CD14-positive monocyte (primary cell): ENCODE results near the gene CENPP. TPM values are rescaled to one million over a fixed set of nuclear protein-coding genes. Genes with fewer than 3 reads are reported as not detected.
A peak's percentile ranks its signal among the peaks of the same experiment; 100 is the strongest.

Experiments
- DNase-seq, 3 donors: peaks; one replicate each; pipeline ENCODE4 v3.0.0-alpha.2; 2011 to 2022
- H2AFZ ChIP-seq: 2 replicates; pipeline ENCODE4 v1.6.0; 2012; ENCODE audit warnings: mild to moderate bottlenecking, low read depth, low read length, inconsistent platforms; ENCODE audit not compliant: insufficient read depth, poor library complexity, severe bottlenecking
- H3K27ac ChIP-seq, 2 donors: 1 replicate in 1 of 2; 2 replicates in 1 of 2; pipeline ENCODE4 v1.5.1; 2012 to 2013; ENCODE audit warnings: low read length in 2 of 2, control low read depth in 1 of 2, inconsistent platforms in 1 of 2, low read depth in 1 of 2, mild to moderate bottlenecking in 1 of 2
- H3K27me3 ChIP-seq, 2 donors: one replicate each; pipeline versions ENCODE4 v1.6.0 to v1.6.1; 2011 to 2013; ENCODE audit warnings: low read length in 2 of 2; ENCODE audit not compliant: control insufficient read depth in 2 of 2, insufficient read depth in 2 of 2
- H3K36me3 ChIP-seq, 2 donors: replicated peaks in 1 of 2; 1 replicate in 1 of 2; 2 replicates in 1 of 2; pipeline versions ENCODE4 v1.5.1 to v1.6.1; 2012 to 2013; ENCODE audit warnings: low read length in 2 of 2, control low read depth in 1 of 2, inconsistent platforms in 1 of 2, mild to moderate bottlenecking in 1 of 2; ENCODE audit not compliant: insufficient read depth in 2 of 2, control insufficient read depth in 1 of 2
- H3K4me1 ChIP-seq, 2 donors: 1 replicate in 1 of 2; 2 replicates in 1 of 2; pipeline versions ENCODE4 v1.5.1 to v1.6.1; 2012 to 2013; ENCODE audit warnings: low read length in 2 of 2, control low read depth in 1 of 2, inconsistent platforms in 1 of 2, mild to moderate bottlenecking in 1 of 2, moderate library complexity in 1 of 2; ENCODE audit not compliant: insufficient read depth in 2 of 2, control insufficient read depth in 1 of 2
- H3K4me2 ChIP-seq: replicated peaks from 2 replicates; pipeline ENCODE3; 2012; ENCODE audit warnings: low read length, moderate library complexity, mild to moderate bottlenecking; ENCODE audit not compliant: poor library complexity, severe bottlenecking; ENCODE audit errors: extremely low read depth
- H3K4me3 ChIP-seq, 3 experiments: fragments of 200-600 bp in 1 of 3; sonication (generic) in 1 of 3; replicated peaks in 1 of 3; 1 replicate in 2 of 3; 2 replicates in 1 of 3; pipeline ENCODE4 v1.5.1; 2011 to 2013; ENCODE audit warnings: low read length in 3 of 3, mild to moderate bottlenecking in 3 of 3, control low read depth in 2 of 3, low read depth in 2 of 3, inconsistent platforms in 1 of 3, moderate library complexity in 1 of 3
- H3K79me2 ChIP-seq: 2 replicates; pipeline ENCODE4 v1.6.0; 2012; ENCODE audit warnings: mild to moderate bottlenecking, control low read depth, inconsistent platforms, low read length, moderate library complexity; ENCODE audit not compliant: insufficient read depth
- H3K9ac ChIP-seq: 2 replicates; pipeline ENCODE4 v1.6.0; 2017; ENCODE audit warnings: low read length, mild to moderate bottlenecking; ENCODE audit not compliant: insufficient read depth, poor library complexity, severe bottlenecking
- H3K9me3 ChIP-seq, 2 donors: replicated peaks in 1 of 2; 1 replicate in 1 of 2; 2 replicates in 1 of 2; pipeline versions ENCODE4 v1.5.1 to v1.6.1; 2012 to 2013; ENCODE audit warnings: low read length in 2 of 2, control low read depth in 1 of 2; ENCODE audit not compliant: control insufficient read depth in 1 of 2, insufficient read depth in 1 of 2
- H4K20me1 ChIP-seq: 2 replicates; pipeline ENCODE4 v1.6.0; 2012; ENCODE audit warnings: mild to moderate bottlenecking, low read length, control low read depth, moderate library complexity; ENCODE audit not compliant: insufficient read depth
- H3K27ac Mint-ChIP-seq, 7 donors: one replicate each; pipeline ENCODE4 v1.8.0; 2020; ENCODE audit warnings: mild to moderate bottlenecking in 7 of 7, mixed read lengths in 7 of 7, moderate library complexity in 6 of 7, inconsistent platforms in 2 of 7
- H3K27me3 Mint-ChIP-seq, 3 donors: one replicate each; pipeline ENCODE4 v1.8.0; 2021 to 2022; ENCODE audit warnings: low read depth in 3 of 3, mild to moderate bottlenecking in 3 of 3, mixed read lengths in 3 of 3, moderate library complexity in 3 of 3, inconsistent platforms in 1 of 3
- H3K36me3 Mint-ChIP-seq, 2 donors: one replicate each; pipeline ENCODE4 v1.8.0; 2020; ENCODE audit warnings: mixed read lengths in 2 of 2, inconsistent platforms in 1 of 2, mild to moderate bottlenecking in 1 of 2
- H3K4me1 Mint-ChIP-seq: one replicate; pipeline ENCODE4 v1.8.0; 2020; ENCODE audit warnings: mild to moderate bottlenecking, mixed read lengths
- H3K4me3 Mint-ChIP-seq, 2 donors: one replicate each; pipeline ENCODE4 v1.8.0; 2020; ENCODE audit warnings: mild to moderate bottlenecking in 2 of 2, mixed read lengths in 2 of 2, moderate library complexity in 1 of 2
- H3K9me3 Mint-ChIP-seq, 7 donors: one replicate each; pipeline ENCODE4 v1.8.0; 2020 to 2022; ENCODE audit warnings: mixed read lengths in 7 of 7, mild to moderate bottlenecking in 6 of 7, moderate library complexity in 6 of 7, inconsistent platforms in 2 of 7
- CTCF ChIP-seq: fragments of 200-600 bp; IDR thresholded peaks from one replicate; pipeline ENCODE4 v1.8.0; 2022; ENCODE audit warnings: antibody characterized with exemption, mild to moderate bottlenecking
- WGBS: methylation state at CpG from one replicate; pipeline ENCODE4 v1.1.5; 2013; ENCODE audit warnings: missing lambda C conversion rate; ENCODE audit not compliant: insufficient coverage; 5-methylcytosine and 5-hydroxymethylcytosine counted together
- intact Hi-C, 2 donors: fragments of 100-400 bp; cut with micrococcal nuclease; formaldehyde crosslinking; loops; one replicate each; pipeline versions ENCODE4 v1.15.0 to v1.15.1; 2023
- polyA plus RNA-seq, 3 donors: library from polyadenylated mRNA; depleted of rRNA in 1 of 3; unstranded in 2 of 3; stranded (reverse) in 1 of 3; fragments of 300-500 nt in 2 of 3; fragments of >200 nt in 1 of 3; fragmentation: Illumina TruSeq in 2 of 3; gene quantifications; 1 replicate in 2 of 3; 2 replicates in 1 of 3; pipeline ENCODE4 v1.2.3, GENCODE V29; 2012 to 2021

CENPP gene
- polyA plus RNA-seq, 3 donors: 0.50 to 1.1 (median 1.1) TPM

DNA sequence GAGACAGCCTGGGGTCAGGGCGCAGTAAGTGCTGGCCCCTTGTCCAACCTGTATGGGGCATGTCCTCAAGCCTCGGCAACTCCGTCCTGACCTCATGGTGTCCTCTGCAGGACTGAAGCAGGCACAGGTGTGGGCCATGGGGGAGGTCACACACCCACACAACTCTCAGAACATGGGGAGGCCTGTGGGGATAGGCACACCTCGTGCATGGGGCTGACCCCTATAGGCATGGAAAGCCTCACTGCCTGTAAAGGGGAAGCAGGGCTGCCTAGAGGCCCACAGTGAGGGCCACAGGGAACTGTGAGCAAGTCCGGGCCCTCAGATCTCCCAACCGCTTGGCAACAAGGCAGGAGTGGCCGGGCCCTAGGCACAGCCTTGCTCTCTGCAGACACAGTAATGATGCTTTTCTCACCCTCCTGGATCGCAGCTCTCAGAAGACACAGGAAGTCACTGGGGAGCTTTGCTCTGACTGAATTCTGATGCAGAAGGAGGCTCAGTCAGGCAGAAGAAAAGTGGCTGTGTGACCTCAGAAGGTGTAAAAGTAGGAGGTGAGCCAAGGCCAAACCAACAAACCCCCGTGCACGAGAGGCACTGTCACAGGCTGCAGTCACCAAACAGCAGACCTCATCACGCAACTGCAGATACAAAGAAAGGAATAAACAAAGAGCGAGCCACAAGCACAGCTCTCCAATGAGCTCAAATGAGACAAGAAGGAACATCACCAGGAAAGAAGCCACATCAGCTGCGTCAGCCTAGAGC, 338.8 kb downstream of the CENPP start:
- no peak for DNase-seq
- H3K9me3 Mint-ChIP-seq: peaks cover 0 to 2% (median 0%) of the 10 kb centered on the region in 7 donors
- no peaks in the 10 kb centered on the region for H3K9me3 ChIP-seq
- no peaks in the 10 kb centered on the region for H3K27me3 Mint-ChIP-seq
- H3K27ac ChIP-seq: no peak overlapping the region
- WGBS: 95% methylated on average over 10 of the region's 13 CpGs
- peaks cover 49% of the 10 kb centered on the region for H4K20me1 ChIP-seq
- peaks cover 30 to 34% of the 10 kb centered on the region in 2 donors for H3K36me3 Mint-ChIP-seq
- H3K4me1 Mint-ChIP-seq: peaks cover 27% of the 10 kb centered on the region
- H3K27ac Mint-ChIP-seq: peak overlapping the region in 3 of 7 donors; percentile 7 to 44 (median 9)
- H3K4me2 ChIP-seq: no peak overlapping the region
- no peaks in the 10 kb centered on the region for H3K27me3 ChIP-seq
- peak overlapping the region; percentile 23 for H3K9ac ChIP-seq
- H3K79me2 ChIP-seq: peaks cover 97% of the 10 kb centered on the region
- TF ChIP-seq CTCF: no peak
- intact Hi-C loops: no loop called here
- no peak overlapping the region for H2AFZ ChIP-seq
- peaks cover 9 to 12% of the 10 kb centered on the region in 2 donors for H3K4me1 ChIP-seq
- peaks cover 8 to 49% of the 10 kb centered on the region in 2 donors for H3K36me3 ChIP-seq
- no peak overlapping the region for H3K4me3 Mint-ChIP-seq
- no peak overlapping the region for H3K4me3 ChIP-seq

- intact Hi-C loops: no loop called here
- no peak overlapping the region for H3K4me2 ChIP-seq
Observed at GRCh38 chr9:92665836-92666235, 340.1 kb downstream of the CENPP start.

More at GRCh38 chr9:92665836-92666235, 340.1 kb downstream of the CENPP start:
- H3K9ac ChIP-seq: no peak overlapping the region
- 96% methylated on average over 3 of the region's 3 CpGs for WGBS
- H3K4me3 ChIP-seq: no peak overlapping the region
- H3K9me3 ChIP-seq: no peaks in the 10 kb centered on the region
- Mint-ChIP-seq H3K4me3 (no peak overlapping the region), H3K9me3 (peaks cover 0 to 2% (median 0%) of the 10 kb centered on the region in 7 donors), H3K36me3 (peaks cover 26 to 34% of the 10 kb centered on the region in 2 donors), H3K27me3 (no peaks in the 10 kb centered on the region), H3K27ac (peak overlapping the region in 2 of 7 donors; percentile 52 to 66), H3K4me1 (peaks cover 28% of the 10 kb centered on the region)
- no peaks in the 10 kb centered on the region for H3K27me3 ChIP-seq
- H2AFZ ChIP-seq: no peak overlapping the region
- no peak for TF ChIP-seq CTCF
- peaks cover 8 to 49% of the 10 kb centered on the region in 2 donors for H3K36me3 ChIP-seq
- peaks cover 96% of the 10 kb centered on the region for H3K79me2 ChIP-seq
- peaks cover 37% of the 10 kb centered on the region for H4K20me1 ChIP-seq
- peaks cover 10 to 16% of the 10 kb centered on the region in 2 donors for H3K4me1 ChIP-seq
- DNase-seq: no peak
- H3K27ac ChIP-seq: no peak overlapping the region
